ENCODE data around the gene TRIM66.
A peak's percentile ranks its signal among the peaks of the same experiment; 100 is the strongest.

The TRIM66 gene, protein sequence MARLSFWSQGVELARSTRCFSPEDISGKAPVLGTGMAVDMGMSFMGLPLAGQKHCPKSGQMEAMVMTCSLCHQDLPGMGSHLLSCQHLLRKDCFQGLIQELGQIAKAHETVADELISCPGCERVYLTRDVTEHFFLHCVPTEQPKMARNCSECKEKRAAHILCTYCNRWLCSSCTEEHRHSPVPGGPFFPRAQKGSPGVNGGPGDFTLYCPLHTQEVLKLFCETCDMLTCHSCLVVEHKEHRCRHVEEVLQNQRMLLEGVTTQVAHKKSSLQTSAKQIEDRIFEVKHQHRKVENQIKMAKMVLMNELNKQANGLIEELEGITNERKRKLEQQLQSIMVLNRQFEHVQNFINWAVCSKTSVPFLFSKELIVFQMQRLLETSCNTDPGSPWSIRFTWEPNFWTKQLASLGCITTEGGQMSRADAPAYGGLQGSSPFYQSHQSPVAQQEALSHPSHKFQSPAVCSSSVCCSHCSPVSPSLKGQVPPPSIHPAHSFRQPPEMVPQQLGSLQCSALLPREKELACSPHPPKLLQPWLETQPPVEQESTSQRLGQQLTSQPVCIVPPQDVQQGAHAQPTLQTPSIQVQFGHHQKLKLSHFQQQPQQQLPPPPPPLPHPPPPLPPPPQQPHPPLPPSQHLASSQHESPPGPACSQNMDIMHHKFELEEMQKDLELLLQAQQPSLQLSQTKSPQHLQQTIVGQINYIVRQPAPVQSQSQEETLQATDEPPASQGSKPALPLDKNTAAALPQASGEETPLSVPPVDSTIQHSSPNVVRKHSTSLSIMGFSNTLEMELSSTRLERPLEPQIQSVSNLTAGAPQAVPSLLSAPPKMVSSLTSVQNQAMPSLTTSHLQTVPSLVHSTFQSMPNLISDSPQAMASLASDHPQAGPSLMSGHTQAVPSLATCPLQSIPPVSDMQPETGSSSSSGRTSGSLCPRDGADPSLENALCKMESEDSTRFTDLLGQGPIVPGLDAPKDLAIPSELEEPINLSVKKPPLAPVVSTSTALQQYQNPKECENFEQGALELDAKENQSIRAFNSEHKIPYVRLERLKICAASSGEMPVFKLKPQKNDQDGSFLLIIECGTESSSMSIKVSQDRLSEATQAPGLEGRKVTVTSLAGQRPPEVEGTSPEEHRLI (N-terminal part only)

DNA sequence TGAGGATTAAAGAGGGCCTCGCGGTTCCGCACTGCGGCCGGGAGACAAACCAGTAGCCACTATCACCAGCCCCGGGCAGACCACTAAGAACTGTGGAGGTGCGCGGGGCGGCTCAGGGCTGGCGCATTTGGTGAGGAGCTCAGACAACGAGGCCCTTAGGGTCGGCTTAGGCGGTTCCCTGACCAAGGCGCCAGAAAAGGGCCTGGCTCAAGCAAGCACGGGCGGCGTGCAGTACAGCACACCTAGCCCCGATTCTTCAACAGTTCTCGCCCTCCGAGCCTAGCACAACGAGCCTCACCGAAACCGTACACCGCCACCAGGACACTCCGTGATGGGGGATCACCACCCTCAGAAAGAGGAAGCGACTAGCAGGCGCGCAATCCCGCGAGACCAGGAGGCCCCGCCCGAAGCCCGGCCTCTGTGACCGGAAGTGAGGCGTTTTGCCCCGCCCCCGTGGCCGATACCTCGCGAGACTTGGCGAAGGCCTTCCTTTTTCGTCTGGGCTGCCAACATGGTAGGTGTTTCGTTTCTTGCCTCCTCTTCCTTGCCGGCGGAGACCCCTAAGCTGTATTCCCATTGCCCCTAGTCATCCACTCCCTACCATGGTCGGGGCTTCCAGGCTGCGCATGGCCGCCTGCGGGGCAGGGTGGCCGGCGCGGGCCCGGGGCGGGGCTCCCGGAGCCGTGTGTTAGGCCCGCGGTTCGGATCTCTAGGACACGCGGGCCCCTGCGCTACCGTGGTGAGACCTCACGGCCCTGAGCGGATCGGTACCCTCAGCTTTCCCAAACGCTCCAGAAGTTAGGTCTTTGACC lies at the start of gene TRIM66, which contains the start of gene RPL27A:
TRIM66 (minus strand) TSS at position 363 of the 812 bp plus-strand sequence. CDS start 10,391 bp downstream, outside the sequence.
RPL27A (plus strand) TSS at position 490 of the 812 bp plus-strand sequence; CDS start at position 512, 22 bp downstream.
- TF ChIP-seq EZH2 (IDR thresholded peaks at IDR 0.05) (no peak), POLR2AphosphoS5 (IDR thresholded peaks at IDR 0.05; ENCODE audit: borderline replicate concordance, low read depth, low read length) (peak; percentile 99), FOXP2 (optimal IDR thresholded peaks at IDR 0.05; ENCODE audit: control extremely low read depth, extremely low read length, insufficient read depth) (peak; percentile 36)
- Histone ChIP-seq H3K9me3 (ENCODE audit: low read depth, low read length) (no peaks in the 10 kb centered on the region), H3K9ac (ENCODE audit: insufficient read length) (peak within 1 kb of the TSS; percentile 100), H3K36me3 (ENCODE audit: insufficient read depth, low read length) (peaks cover 46% of the 10 kb centered on the region), H3K4me3 (peak within 1 kb of the TSS; percentile 98), H3K27ac (peak within 1 kb of the TSS; percentile 93)
- DNase-seq (ENCODE audit: low read depth, low spot score), result peak; percentile 79

DNA sequence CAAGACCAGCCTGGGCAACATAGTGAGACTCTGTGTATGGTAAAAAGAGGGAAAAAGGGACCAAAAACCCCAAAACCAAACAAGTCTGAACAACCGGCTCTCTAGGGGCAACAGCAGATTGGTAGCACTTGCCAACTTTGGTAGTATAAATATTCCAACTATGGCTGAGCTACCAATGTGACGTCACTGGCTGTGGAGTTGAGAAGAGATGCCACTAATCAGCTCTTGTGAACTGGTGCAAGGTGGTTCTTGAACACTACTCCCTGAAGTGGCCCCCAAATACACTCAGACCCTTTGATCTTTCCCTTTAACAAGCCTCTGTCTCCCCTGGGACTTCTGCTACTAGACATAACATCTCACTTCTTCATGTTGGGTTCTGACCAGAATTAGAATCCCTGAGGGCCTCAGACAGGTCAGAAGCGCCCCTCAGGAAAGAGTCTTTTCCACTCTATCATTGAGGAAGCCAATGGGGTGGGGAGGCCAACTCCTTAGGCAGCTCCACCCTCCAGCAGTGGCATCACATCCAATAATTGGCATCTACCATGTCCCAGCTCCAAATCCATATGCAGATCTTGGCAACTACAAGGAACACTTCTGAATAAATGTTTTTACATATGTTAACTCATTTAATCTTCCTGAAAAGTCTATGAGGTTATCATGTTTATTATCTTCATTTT lies 49.3 kb upstream of the TRIM66 start:
- no peak for DNase-seq (ENCODE audit: low read depth, low spot score)
- no peak for TF ChIP-seq POLR2AphosphoS5 (IDR thresholded peaks at IDR 0.05; ENCODE audit: borderline replicate concordance, low read depth, low read length)
- TF ChIP-seq EZH2 (IDR thresholded peaks at IDR 0.05), result no peak
- TF ChIP-seq FOXP2 (optimal IDR thresholded peaks at IDR 0.05; ENCODE audit: control extremely low read depth, extremely low read length, insufficient read depth), result no peak
- Histone ChIP-seq H3K4me3 (no peak overlapping the region), H3K27ac (no peak overlapping the region), H3K9me3 (ENCODE audit: low read depth, low read length) (no peaks in the 10 kb centered on the region), H3K36me3 (ENCODE audit: insufficient read depth, low read length) (no peaks in the 10 kb centered on the region), H3K9ac (ENCODE audit: insufficient read length) (no peak overlapping the region)

DNA sequence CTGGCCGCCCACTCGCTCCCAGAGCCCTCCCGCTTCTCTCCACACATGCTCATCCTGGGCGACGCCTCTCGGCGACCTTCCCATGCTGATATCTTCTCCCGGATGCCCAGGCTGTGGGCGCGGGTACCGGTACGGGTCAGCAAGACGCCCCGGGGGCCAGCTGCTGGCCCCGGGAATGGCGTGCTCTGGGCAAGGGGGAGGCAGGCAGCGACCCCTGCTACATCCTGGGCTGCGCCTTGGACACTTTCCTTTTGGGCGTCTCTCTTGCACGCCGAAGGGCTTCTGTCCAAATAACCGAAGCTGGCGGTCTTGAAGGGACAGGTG lies 48.2 kb upstream of the TRIM66 start:
- no peak for DNase-seq (ENCODE audit: low read depth, low spot score)
- Histone ChIP-seq H3K36me3 (ENCODE audit: insufficient read depth, low read length) (no peaks in the 10 kb centered on the region), H3K27ac (no peak overlapping the region), H3K9ac (ENCODE audit: insufficient read length) (no peak overlapping the region), H3K4me3 (no peak overlapping the region), H3K9me3 (ENCODE audit: low read depth, low read length) (no peaks in the 10 kb centered on the region)
- no peak for TF ChIP-seq POLR2AphosphoS5 (IDR thresholded peaks at IDR 0.05; ENCODE audit: borderline replicate concordance, low read depth, low read length)
- TF ChIP-seq FOXP2 (optimal IDR thresholded peaks at IDR 0.05; ENCODE audit: control extremely low read depth, extremely low read length, insufficient read depth), result no peak
- no peak for TF ChIP-seq EZH2 (IDR thresholded peaks at IDR 0.05)

DNA sequence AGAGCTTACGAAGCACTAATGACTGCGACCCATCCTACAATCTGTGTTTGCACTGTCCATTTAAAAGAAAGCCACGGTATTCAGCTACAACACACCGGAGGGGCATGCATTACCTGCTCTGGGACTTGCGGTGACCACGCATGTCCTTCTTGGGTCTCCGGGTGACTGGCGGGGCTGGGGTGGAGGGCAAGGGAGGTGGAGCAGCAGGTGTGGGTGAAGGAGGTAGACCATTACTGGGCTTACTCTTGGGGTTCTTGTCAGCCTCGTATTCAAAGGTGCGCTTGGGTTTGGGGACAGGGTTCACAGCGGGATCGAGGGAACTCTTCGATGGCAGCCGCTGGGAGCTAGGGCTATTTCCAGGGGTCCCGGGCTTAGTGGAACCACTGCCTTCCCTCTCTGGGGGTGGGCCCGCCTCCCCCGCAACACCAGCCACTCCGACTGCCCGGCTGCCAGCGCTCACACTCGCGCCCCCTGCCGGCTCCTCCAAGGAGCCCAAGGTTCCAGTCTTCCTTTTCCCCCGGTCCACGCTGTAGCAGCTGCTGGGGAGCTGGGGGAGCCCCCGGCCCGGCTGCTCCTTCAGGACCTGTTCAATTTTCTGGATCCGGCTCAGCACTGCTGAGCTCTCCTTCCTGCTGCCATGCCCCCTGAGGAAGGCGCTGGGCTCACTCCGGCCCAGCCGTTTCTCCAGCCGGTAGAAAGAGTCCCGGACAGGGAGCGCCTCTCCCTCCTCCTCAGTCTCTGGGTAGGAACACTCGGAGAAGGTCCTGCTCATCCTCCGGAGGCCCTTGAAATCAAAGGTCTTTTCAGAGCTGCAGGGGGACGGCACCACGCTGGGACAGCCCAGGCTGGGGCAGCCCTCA lies 47.6 kb upstream of the TRIM66 start:
- Histone ChIP-seq H3K36me3 (ENCODE audit: insufficient read depth, low read length) (no peaks in the 10 kb centered on the region), H3K9ac (ENCODE audit: insufficient read length) (no peak overlapping the region), H3K27ac (no peak overlapping the region), H3K4me3 (no peak overlapping the region), H3K9me3 (ENCODE audit: low read depth, low read length) (no peaks in the 10 kb centered on the region)
- no peak for TF ChIP-seq POLR2AphosphoS5 (IDR thresholded peaks at IDR 0.05; ENCODE audit: borderline replicate concordance, low read depth, low read length)
- no peak for TF ChIP-seq FOXP2 (optimal IDR thresholded peaks at IDR 0.05; ENCODE audit: control extremely low read depth, extremely low read length, insufficient read depth)
- no peak for TF ChIP-seq EZH2 (IDR thresholded peaks at IDR 0.05)
- DNase-seq (ENCODE audit: low read depth, low spot score), result no peak

DNA sequence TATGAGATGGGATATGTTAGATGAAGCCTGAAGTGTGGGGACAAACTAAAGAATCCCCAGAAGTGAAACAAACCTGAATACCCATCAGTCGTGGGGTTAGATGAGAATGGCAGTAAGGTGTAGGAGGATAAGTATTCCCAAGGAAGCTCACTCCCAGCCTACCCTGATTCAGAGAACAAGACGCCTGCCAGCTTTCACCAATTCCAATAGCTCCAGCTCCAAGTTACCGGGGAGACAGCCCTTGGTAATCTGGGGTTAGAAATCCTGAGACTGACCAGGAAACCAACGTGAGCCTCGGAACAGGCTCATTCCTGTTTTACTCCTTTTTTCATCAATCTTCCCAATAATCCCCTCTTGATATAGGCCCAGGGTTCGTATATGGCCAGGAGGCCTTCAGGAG lies 46.6 kb upstream of the TRIM66 start:
- H3K27ac ChIP-seq, result no peak overlapping the region

DNA sequence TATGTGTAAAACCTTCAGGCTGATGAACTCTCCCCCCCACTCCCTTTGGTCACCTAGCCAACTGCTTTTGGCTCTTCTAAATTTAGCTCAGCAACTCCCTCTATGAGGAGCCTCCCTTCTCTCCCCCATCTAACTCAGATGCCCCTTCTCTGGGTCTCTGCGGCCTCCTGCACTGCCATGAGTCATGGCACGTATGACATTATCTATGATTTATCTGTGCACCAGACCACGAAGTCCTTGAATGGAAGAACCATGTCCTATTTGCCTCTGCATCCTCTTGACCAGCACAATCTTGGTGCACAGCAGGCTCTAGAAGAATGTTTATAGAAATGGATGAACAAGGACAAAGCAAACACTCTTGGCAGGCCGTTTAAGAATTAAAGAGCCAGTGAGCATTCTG lies 46.1 kb upstream of the TRIM66 start:
- TF ChIP-seq POLR2AphosphoS5 (IDR thresholded peaks at IDR 0.05; ENCODE audit: borderline replicate concordance, low read depth, low read length), result no peak
- TF ChIP-seq EZH2 (IDR thresholded peaks at IDR 0.05), result no peak
- no peak for TF ChIP-seq FOXP2 (optimal IDR thresholded peaks at IDR 0.05; ENCODE audit: control extremely low read depth, extremely low read length, insufficient read depth)
- no peak for DNase-seq (ENCODE audit: low read depth, low spot score)
- no peak overlapping the region for H3K9ac ChIP-seq (ENCODE audit: insufficient read length)
- no peaks in the 10 kb centered on the region for H3K9me3 ChIP-seq (ENCODE audit: low read depth, low read length)
- H3K36me3 ChIP-seq (ENCODE audit: insufficient read depth, low read length), result no peaks in the 10 kb centered on the region
- H3K4me3 ChIP-seq, result no peak overlapping the region
- no peak overlapping the region for H3K27ac ChIP-seq

More for the DNA sequence above, 46.6 kb upstream of the TRIM66 start:
- no peak for DNase-seq (ENCODE audit: low read depth, low spot score)
- H3K9me3 ChIP-seq (ENCODE audit: low read depth, low read length), result no peaks in the 10 kb centered on the region
- no peak for TF ChIP-seq POLR2AphosphoS5 (IDR thresholded peaks at IDR 0.05; ENCODE audit: borderline replicate concordance, low read depth, low read length)
- no peak for TF ChIP-seq FOXP2 (optimal IDR thresholded peaks at IDR 0.05; ENCODE audit: control extremely low read depth, extremely low read length, insufficient read depth)
- TF ChIP-seq EZH2 (IDR thresholded peaks at IDR 0.05), result no peak
- H3K9ac ChIP-seq (ENCODE audit: insufficient read length), result no peak overlapping the region
- no peak overlapping the region for H3K4me3 ChIP-seq
- no peaks in the 10 kb centered on the region for H3K36me3 ChIP-seq (ENCODE audit: insufficient read depth, low read length)
